Epithelial cell of proximal tubule (primary cell): ENCODE measurements around the gene FSTL4. TPM values are rescaled to one million over a fixed set of nuclear protein-coding genes. Genes with fewer than 3 reads are reported as not detected.

ENCODE experiments used
- DNase-seq: peaks from one replicate; pipeline ENCODE4 v3.0.0-alpha.2; 2011; ENCODE audit warnings: low read depth
- H3K4me3 ChIP-seq: 2 replicates; pipeline ENCODE4 v1.5.1; 2011; ENCODE audit warnings: low read depth, mild to moderate bottlenecking, low read length
- CTCF ChIP-seq: conservative IDR thresholded peaks from 2 replicates; pipeline ENCODE4 v1.5.1; 2012; ENCODE audit warnings: low read depth, mild to moderate bottlenecking, low read length
- total RNA-seq: library from RNA; depleted of rRNA; stranded (reverse); fragments of >200 nt; gene quantifications from 2 replicates; pipeline ENCODE4 v1.2.3, GENCODE V29; 2015

Gene FSTL4
- total RNA-seq, 1 donor from 2014 or later, result not detected

GRCh38 chr5:133385346-133385745, 227.0 kb downstream of the FSTL4 start:
- no peak overlapping the region for H3K4me3 ChIP-seq
- no peak for DNase-seq
- TF ChIP-seq CTCF, result no peak

- no peak for DNase-seq
- TF ChIP-seq CTCF, result no peak
- H3K4me3 ChIP-seq, result no peak overlapping the region
Observed at GRCh38 chr5:133384903-133385302, 227.4 kb downstream of the FSTL4 start.

- no peak overlapping the region for H3K4me3 ChIP-seq
- no peak for DNase-seq
- TF ChIP-seq CTCF, result no peak
Observed at GRCh38 chr5:133384120-133384855, 228.1 kb downstream of the FSTL4 start.

- no peak overlapping the region for H3K4me3 ChIP-seq
- no peak for TF ChIP-seq CTCF
- DNase-seq, result no peak
Observed at GRCh38 chr5:133383580-133383939, 228.8 kb downstream of the FSTL4 start.

GRCh38 chr5:133382661-133383579, 229.4 kb downstream of the FSTL4 start:
- no peak for TF ChIP-seq CTCF

DNA sequence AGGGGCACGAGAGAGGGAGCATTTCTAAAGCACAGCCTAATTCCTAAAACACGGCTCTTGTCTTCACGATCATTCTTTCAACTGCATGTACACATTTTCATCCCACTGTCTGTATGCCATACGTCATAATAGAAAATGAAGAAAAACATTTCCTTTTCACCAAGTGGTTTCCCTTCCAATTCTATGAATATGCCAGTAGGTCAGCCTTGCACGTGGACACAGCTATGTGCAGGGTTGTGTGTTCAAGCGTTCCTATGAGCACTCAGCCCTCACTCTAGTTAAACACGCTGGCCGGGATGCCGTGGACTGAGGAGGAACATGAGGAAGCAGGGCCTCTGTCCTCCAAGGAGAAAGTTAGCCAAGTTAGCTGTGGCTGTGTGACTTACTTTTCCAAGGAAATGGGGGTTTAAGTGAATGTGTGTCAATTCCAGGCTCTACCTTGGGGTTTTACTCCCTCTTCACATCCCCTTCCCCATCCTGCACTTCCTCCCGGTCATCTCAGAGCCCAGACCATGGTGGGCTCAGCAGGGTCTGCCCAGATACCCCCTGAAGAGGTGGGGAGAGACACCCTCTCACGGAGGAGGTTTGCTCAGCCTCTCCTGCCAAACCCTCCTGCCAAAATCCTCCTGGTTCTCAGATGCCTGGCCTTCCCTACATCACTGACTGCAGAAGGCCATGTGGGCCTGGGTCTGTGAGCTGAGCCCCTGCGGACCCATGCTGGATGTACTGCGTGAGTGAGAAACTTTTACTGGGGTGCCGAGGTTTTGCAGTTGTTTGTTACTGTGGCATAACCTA, 230.6 kb downstream of the FSTL4 start:
- no peak overlapping the region for H3K4me3 ChIP-seq
- no peak for TF ChIP-seq CTCF
- DNase-seq, result no peak

More at GRCh38 chr5:133382661-133383579, 229.4 kb downstream of the FSTL4 start:
- DNase-seq, result no peak
- no peak overlapping the region for H3K4me3 ChIP-seq
